ENCODE measurements around the gene VASH1. TPM values are rescaled to one million over a fixed set of nuclear protein-coding genes. Genes with fewer than 3 reads are reported as not detected.

VASH1 gene
- total and polyA plus RNA-seq, 2 experiments from 2014 or later = 0.78 to 2.8 TPM

DNA sequence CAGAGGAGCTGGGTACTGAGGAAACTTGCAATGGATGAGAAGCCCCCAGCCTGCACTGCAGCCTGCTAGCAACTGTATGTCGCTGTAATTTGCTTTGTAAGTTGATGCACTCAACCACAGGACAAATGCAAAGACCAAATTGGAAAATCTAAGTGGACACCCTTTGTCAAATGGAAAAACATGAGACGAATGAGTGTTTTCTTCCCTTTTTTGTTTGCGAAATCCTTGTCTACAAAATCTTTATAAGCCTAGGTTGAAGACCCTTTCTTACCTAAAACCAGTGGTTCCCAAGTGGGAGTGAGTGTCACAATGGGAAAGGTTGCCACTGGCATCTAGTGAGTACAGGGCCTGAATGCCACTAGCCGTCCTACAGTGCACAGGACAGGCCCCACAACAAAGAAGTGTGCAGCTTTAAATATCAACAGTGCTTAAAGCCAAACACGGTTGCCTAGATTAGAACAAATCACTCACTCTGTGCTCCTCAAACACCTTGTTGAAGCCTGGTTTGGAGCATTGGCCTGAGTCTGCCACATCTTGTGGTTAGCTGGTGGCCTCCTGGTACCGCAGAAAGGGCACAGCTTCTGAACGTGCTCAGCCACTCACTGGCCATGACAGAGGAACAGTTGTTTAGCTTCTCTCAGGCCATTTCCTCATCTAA is 7.6 kb upstream of the VASH1 start:
- H3K9me3 Mint-ChIP-seq = peaks cover 7% of the 10 kb centered on the region; the same call in 2 of the 3 replicates

DNA sequence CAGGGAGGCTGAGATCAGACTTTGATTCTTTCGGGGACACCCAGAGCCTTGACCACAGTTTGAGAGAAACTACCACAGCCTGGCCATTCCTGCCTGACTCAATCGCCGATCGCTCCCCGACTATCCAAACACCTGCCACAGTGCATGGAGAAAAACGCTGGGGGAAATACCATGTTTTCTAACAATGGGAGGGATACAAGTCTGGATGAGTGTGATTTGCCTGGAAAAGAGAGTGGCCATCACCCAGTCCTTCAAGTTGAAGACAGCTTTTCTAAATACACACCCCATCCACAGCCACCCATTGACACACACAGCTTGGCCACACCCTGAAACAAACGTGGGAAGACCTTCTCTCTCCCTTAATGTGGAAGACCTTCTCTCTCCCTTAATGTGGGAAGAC is 6.7 kb upstream of the VASH1 start:
- no peaks in the 10 kb centered on the region for H3K4me1 Mint-ChIP-seq
- H3K27me3 Mint-ChIP-seq (ENCODE audit: insufficient read depth, low read depth, poor library complexity) = peaks cover 4% of the 10 kb centered on the region
- H3K4me1 ChIP-seq (ENCODE audit: insufficient read depth) = no peaks in the 10 kb centered on the region
- H3K27ac ChIP-seq (ENCODE audit: low read depth) = no peak overlapping the region
- H3F3A ChIP-seq (replicated peaks; ENCODE audit: low read depth) = no peaks in the 10 kb centered on the region
- H3K79me2 ChIP-seq (replicated peaks; ENCODE audit: insufficient read depth) = no peaks in the 10 kb centered on the region
- H3K36me3 ChIP-seq (ENCODE audit: insufficient read depth) = no peaks in the 10 kb centered on the region
- ATAC-seq (no peak), DNase-seq (ENCODE audit: low spot score) (no peak)
- H3K27ac Mint-ChIP-seq = no peak overlapping the region
- no peak overlapping the region for H2AFZ ChIP-seq
- H3K9me2 ChIP-seq (ENCODE audit: insufficient read depth) = no peaks in the 10 kb centered on the region
- peaks cover 22% of the 10 kb centered on the region for H3K27me3 ChIP-seq (ENCODE audit: insufficient read depth)
- H3K4me2 ChIP-seq = no peak overlapping the region
- H3K9me3 Mint-ChIP-seq = no peaks in the 10 kb centered on the region; the same call in 2 of the 3 replicates
- no peaks in the 10 kb centered on the region for H4K20me1 ChIP-seq (replicated peaks; ENCODE audit: insufficient read depth)
- no peak overlapping the region for H3K4me3 Mint-ChIP-seq
- H3K4me3 ChIP-seq = no peak overlapping the region
- H3K36me3 Mint-ChIP-seq (ENCODE audit: low read depth) = no peaks in the 10 kb centered on the region
- TF ChIP-seq JUNB (IDR thresholded peaks at IDR 0.05; ENCODE audit: unreplicated experiment) (no peak), POLR2AphosphoS5 (IDR thresholded peaks at IDR 0.05; ENCODE audit: low read depth) (no peak), EZH2phosphoT487 (IDR thresholded peaks at IDR 0.05; ENCODE audit: unreplicated experiment) (no peak), NANOG (IDR thresholded peaks at IDR 0.05; ENCODE audit: borderline replicate concordance) (no peak), CREB1 (CRISPR knock-in tag; IDR thresholded peaks at IDR 0.05; ENCODE audit: low read depth) (no peak), ZNF331 (CRISPR knock-in tag; IDR thresholded peaks at IDR 0.05; ENCODE audit: low read depth) (no peak), ZNF114 (CRISPR knock-in tag; IDR thresholded peaks at IDR 0.05) (no peak)
- TF ChIP-seq, protein P1, sequence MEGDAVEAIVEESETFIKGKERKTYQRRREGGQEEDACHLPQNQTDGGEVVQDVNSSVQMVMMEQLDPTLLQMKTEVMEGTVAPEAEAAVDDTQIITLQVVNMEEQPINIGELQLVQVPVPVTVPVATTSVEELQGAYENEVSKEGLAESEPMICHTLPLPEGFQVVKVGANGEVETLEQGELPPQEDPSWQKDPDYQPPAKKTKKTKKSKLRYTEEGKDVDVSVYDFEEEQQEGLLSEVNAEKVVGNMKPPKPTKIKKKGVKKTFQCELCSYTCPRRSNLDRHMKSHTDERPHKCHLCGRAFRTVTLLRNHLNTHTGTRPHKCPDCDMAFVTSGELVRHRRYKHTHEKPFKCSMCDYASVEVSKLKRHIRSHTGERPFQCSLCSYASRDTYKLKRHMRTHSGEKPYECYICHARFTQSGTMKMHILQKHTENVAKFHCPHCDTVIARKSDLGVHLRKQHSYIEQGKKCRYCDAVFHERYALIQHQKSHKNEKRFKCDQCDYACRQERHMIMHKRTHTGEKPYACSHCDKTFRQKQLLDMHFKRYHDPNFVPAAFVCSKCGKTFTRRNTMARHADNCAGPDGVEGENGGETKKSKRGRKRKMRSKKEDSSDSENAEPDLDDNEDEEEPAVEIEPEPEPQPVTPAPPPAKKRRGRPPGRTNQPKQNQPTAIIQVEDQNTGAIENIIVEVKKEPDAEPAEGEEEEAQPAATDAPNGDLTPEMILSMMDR (conservative IDR thresholded peaks at IDR 0.05; ENCODE audit: low read depth in 2 of 2) = no peak
- TF ChIP-seq, protein P2, sequence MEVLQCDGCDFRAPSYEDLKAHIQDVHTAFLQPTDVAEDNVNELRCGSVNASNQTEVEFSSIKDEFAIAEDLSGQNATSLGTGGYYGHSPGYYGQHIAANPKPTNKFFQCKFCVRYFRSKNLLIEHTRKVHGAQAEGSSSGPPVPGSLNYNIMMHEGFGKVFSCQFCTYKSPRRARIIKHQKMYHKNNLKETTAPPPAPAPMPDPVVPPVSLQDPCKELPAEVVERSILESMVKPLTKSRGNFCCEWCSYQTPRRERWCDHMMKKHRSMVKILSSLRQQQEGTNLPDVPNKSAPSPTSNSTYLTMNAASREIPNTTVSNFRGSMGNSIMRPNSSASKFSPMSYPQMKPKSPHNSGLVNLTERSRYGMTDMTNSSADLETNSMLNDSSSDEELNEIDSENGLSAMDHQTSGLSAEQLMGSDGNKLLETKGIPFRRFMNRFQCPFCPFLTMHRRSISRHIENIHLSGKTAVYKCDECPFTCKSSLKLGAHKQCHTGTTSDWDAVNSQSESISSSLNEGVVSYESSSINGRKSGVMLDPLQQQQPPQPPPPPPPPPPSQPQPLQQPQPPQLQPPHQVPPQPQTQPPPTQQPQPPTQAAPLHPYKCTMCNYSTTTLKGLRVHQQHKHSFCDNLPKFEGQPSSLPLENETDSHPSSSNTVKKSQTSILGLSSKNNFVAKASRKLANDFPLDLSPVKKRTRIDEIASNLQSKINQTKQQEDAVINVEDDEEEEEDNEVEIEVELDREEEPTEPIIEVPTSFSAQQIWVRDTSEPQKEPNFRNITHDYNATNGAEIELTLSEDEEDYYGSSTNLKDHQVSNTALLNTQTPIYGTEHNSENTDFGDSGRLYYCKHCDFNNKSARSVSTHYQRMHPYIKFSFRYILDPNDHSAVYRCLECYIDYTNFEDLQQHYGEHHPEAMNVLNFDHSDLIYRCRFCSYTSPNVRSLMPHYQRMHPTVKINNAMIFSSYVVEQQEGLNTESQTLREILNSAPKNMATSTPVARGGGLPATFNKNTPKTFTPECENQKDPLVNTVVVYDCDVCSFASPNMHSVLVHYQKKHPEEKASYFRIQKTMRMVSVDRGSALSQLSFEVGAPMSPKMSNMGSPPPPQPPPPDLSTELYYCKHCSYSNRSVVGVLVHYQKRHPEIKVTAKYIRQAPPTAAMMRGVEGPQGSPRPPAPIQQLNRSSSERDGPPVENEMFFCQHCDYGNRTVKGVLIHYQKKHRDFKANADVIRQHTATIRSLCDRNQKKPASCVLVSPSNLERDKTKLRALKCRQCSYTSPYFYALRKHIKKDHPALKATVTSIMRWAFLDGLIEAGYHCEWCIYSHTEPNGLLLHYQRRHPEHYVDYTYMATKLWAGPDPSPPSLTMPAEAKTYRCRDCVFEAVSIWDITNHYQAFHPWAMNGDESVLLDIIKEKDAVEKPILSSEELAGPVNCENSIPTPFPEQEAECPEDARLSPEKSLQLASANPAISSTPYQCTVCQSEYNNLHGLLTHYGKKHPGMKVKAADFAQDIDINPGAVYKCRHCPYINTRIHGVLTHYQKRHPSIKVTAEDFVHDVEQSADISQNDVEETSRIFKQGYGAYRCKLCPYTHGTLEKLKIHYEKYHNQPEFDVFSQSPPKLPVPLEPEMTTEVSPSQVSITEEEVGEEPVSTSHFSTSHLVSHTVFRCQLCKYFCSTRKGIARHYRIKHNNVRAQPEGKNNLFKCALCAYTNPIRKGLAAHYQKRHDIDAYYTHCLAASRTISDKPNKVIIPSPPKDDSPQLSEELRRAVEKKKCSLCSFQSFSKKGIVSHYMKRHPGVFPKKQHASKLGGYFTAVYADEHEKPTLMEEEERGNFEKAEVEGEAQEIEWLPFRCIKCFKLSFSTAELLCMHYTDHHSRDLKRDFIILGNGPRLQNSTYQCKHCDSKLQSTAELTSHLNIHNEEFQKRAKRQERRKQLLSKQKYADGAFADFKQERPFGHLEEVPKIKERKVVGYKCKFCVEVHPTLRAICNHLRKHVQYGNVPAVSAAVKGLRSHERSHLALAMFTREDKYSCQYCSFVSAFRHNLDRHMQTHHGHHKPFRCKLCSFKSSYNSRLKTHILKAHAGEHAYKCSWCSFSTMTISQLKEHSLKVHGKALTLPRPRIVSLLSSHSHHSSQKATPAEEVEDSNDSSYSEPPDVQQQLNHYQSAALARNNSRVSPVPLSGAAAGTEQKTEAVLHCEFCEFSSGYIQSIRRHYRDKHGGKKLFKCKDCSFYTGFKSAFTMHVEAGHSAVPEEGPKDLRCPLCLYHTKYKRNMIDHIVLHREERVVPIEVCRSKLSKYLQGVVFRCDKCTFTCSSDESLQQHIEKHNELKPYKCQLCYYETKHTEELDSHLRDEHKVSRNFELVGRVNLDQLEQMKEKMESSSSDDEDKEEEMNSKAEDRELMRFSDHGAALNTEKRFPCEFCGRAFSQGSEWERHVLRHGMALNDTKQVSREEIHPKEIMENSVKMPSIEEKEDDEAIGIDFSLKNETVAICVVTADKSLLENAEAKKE (CRISPR knock-in tag; IDR thresholded peaks at IDR 0.05) = no peak
- TF ChIP-seq, protein P3, sequence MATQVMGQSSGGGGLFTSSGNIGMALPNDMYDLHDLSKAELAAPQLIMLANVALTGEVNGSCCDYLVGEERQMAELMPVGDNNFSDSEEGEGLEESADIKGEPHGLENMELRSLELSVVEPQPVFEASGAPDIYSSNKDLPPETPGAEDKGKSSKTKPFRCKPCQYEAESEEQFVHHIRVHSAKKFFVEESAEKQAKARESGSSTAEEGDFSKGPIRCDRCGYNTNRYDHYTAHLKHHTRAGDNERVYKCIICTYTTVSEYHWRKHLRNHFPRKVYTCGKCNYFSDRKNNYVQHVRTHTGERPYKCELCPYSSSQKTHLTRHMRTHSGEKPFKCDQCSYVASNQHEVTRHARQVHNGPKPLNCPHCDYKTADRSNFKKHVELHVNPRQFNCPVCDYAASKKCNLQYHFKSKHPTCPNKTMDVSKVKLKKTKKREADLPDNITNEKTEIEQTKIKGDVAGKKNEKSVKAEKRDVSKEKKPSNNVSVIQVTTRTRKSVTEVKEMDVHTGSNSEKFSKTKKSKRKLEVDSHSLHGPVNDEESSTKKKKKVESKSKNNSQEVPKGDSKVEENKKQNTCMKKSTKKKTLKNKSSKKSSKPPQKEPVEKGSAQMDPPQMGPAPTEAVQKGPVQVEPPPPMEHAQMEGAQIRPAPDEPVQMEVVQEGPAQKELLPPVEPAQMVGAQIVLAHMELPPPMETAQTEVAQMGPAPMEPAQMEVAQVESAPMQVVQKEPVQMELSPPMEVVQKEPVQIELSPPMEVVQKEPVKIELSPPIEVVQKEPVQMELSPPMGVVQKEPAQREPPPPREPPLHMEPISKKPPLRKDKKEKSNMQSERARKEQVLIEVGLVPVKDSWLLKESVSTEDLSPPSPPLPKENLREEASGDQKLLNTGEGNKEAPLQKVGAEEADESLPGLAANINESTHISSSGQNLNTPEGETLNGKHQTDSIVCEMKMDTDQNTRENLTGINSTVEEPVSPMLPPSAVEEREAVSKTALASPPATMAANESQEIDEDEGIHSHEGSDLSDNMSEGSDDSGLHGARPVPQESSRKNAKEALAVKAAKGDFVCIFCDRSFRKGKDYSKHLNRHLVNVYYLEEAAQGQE (IDR thresholded peaks at IDR 0.05; ENCODE audit: unreplicated experiment) = no peak

More for the DNA sequence above, 7.6 kb upstream of the VASH1 start:
- DNase-seq (ENCODE audit: low spot score) (no peak), ATAC-seq (no peak)
- Mint-ChIP-seq H3K36me3 (ENCODE audit: low read depth) (no peaks in the 10 kb centered on the region), H3K27ac (no peak overlapping the region), H3K4me3 (no peak overlapping the region), H3K27me3 (ENCODE audit: insufficient read depth, low read depth, poor library complexity) (no peaks in the 10 kb centered on the region), H3K4me1 (no peaks in the 10 kb centered on the region)
- no peaks in the 10 kb centered on the region for H4K20me1 ChIP-seq (replicated peaks; ENCODE audit: insufficient read depth)
- no peaks in the 10 kb centered on the region for H3K36me3 ChIP-seq (ENCODE audit: insufficient read depth)
- H2AFZ ChIP-seq = no peak overlapping the region
- no peaks in the 10 kb centered on the region for H3K9me2 ChIP-seq (ENCODE audit: insufficient read depth)
- H3K4me3 ChIP-seq = no peak overlapping the region
- H3K4me2 ChIP-seq = no peak overlapping the region
- no peaks in the 10 kb centered on the region for H3K79me2 ChIP-seq (replicated peaks; ENCODE audit: insufficient read depth)
- H3K27me3 ChIP-seq (ENCODE audit: insufficient read depth) = peaks cover 13% of the 10 kb centered on the region
- no peaks in the 10 kb centered on the region for H3F3A ChIP-seq (replicated peaks; ENCODE audit: low read depth)
- H3K27ac ChIP-seq (ENCODE audit: low read depth) = no peak overlapping the region
- H3K4me1 ChIP-seq (ENCODE audit: insufficient read depth) = no peaks in the 10 kb centered on the region
- no peak for TF ChIP-seq ZNF331 (CRISPR knock-in tag; IDR thresholded peaks at IDR 0.05; ENCODE audit: low read depth)
- TF ChIP-seq CREB1 (CRISPR knock-in tag; IDR thresholded peaks at IDR 0.05; ENCODE audit: low read depth) = no peak
